Measurements from ENCODE around the gene SAA2. TPM values are rescaled to one million over a fixed set of nuclear protein-coding genes. Genes with fewer than 3 reads are reported as not detected.
A peak's percentile ranks its signal among the peaks of the same experiment; 100 is the strongest.
"Not testable (repeated sequence)": the region's sequence is repeated elsewhere in the genome, so short reads cannot be mapped to it uniquely, and the experiment has no call there.

The SAA2 gene
- total and polyA plus RNA-seq, 4 donors: 0.39 TPM; not detected in 3

GRCh38 chr11:18253778-18254338 is 5.4 kb upstream of the SAA2 start:
- Histone ChIP-seq H3K27me3 (ENCODE audit: control insufficient read depth, insufficient read depth, low read length) (no peaks in the 10 kb centered on the region), H3K9me3 (ENCODE audit: control insufficient read depth, insufficient read depth, low read length) (no peaks in the 10 kb centered on the region), H3K36me3 (ENCODE audit: control insufficient read depth, insufficient read depth, low read length) (no peaks in the 10 kb centered on the region), H3K27ac (ENCODE audit: low read depth, low read length) (no peak overlapping the region), H3K4me3 (ENCODE audit: low read depth, low read length) (no peak overlapping the region), H3K4me1 (ENCODE audit: control insufficient read depth, insufficient read depth, low read length) (no peaks in the 10 kb centered on the region)
- DNase-seq (ENCODE audit: low read depth in 4 of 6, low spot score in 6 of 6): no peak
- 85% methylated on average over 8 of the region's 11 CpGs for WGBS (ENCODE audit: insufficient coverage)

- H3K4me3 ChIP-seq (ENCODE audit: low read depth, low read length): no peak overlapping the region
- DNase-seq (ENCODE audit: low read depth in 4 of 6, low spot score in 6 of 6): no peak
Measured at GRCh38 chr11:18253233-18253632, 4.8 kb upstream of the SAA2 start.

GRCh38 chr11:18247191-18247581 is 1.3 kb downstream of the SAA2 start:
- H3K4me1 ChIP-seq (ENCODE audit: control insufficient read depth, insufficient read depth, low read length); DNase-seq (ENCODE audit: low read depth in 4 of 6, low spot score in 6 of 6); H3K27me3 ChIP-seq (ENCODE audit: control insufficient read depth, insufficient read depth, low read length); H3K9me3 ChIP-seq (ENCODE audit: control insufficient read depth, insufficient read depth, low read length); H3K4me3 ChIP-seq (ENCODE audit: low read depth, low read length); H3K36me3 ChIP-seq (ENCODE audit: control insufficient read depth, insufficient read depth, low read length); H3K27ac ChIP-seq (ENCODE audit: low read depth, low read length): not testable (repeated sequence)
- no CpG with 5 or more reads among the region's 6 CpGs for WGBS (ENCODE audit: insufficient coverage)

More at GRCh38 chr11:18253233-18253632, 4.8 kb upstream of the SAA2 start:
- H3K9me3 ChIP-seq (ENCODE audit: control insufficient read depth, insufficient read depth, low read length): no peaks in the 10 kb centered on the region
- no peak overlapping the region for H3K27ac ChIP-seq (ENCODE audit: low read depth, low read length)
- no peaks in the 10 kb centered on the region for H3K27me3 ChIP-seq (ENCODE audit: control insufficient read depth, insufficient read depth, low read length)
- no peaks in the 10 kb centered on the region for H3K4me1 ChIP-seq (ENCODE audit: control insufficient read depth, insufficient read depth, low read length)
- no peaks in the 10 kb centered on the region for H3K36me3 ChIP-seq (ENCODE audit: control insufficient read depth, insufficient read depth, low read length)
- WGBS (ENCODE audit: insufficient coverage): no CpG with 5 or more reads among the region's 3 CpGs

- not testable (repeated sequence) for H3K27ac ChIP-seq (ENCODE audit: low read depth, low read length)
Measured at GRCh38 chr11:18246379-18247190, 1.9 kb downstream of the SAA2 start.

GRCh38 chr11:18245396-18245795 is 3.1 kb downstream of the SAA2 start:
- WGBS (ENCODE audit: insufficient coverage): 54% methylated on average over 5 of the region's 6 CpGs
- no peaks in the 10 kb centered on the region for H3K36me3 ChIP-seq (ENCODE audit: control insufficient read depth, insufficient read depth, low read length)

More at GRCh38 chr11:18246379-18247190, 1.9 kb downstream of the SAA2 start:
- H3K4me1 ChIP-seq (ENCODE audit: control insufficient read depth, insufficient read depth, low read length); H3K4me3 ChIP-seq (ENCODE audit: low read depth, low read length); H3K9me3 ChIP-seq (ENCODE audit: control insufficient read depth, insufficient read depth, low read length); H3K27me3 ChIP-seq (ENCODE audit: control insufficient read depth, insufficient read depth, low read length); DNase-seq (ENCODE audit: low read depth in 4 of 6, low spot score in 6 of 6); H3K36me3 ChIP-seq (ENCODE audit: control insufficient read depth, insufficient read depth, low read length): not testable (repeated sequence)
- 80% methylated on average over 7 of the region's 11 CpGs for whole genome bisulfite sequencing (ENCODE audit: insufficient coverage)

GRCh38 chr11:18243783-18244362 is 4.6 kb downstream of the SAA2 start:
- H3K27me3 ChIP-seq (ENCODE audit: control insufficient read depth, insufficient read depth, low read length): no peaks in the 10 kb centered on the region
- no peaks in the 10 kb centered on the region for H3K9me3 ChIP-seq (ENCODE audit: control insufficient read depth, insufficient read depth, low read length)
- H3K4me3 ChIP-seq (ENCODE audit: low read depth, low read length): no peak overlapping the region
- H3K27ac ChIP-seq (ENCODE audit: low read depth, low read length): no peak overlapping the region
- no peaks in the 10 kb centered on the region for H3K36me3 ChIP-seq (ENCODE audit: control insufficient read depth, insufficient read depth, low read length)
- no peaks in the 10 kb centered on the region for H3K4me1 ChIP-seq (ENCODE audit: control insufficient read depth, insufficient read depth, low read length)
- DNase-seq (ENCODE audit: low read depth in 4 of 6, low spot score in 6 of 6): peak in 2 of 6 donors; percentile 33 to 35
- WGBS (ENCODE audit: insufficient coverage): 0% methylated on average over 1 of the region's 1 CpG

More at GRCh38 chr11:18245396-18245795, 3.1 kb downstream of the SAA2 start:
- DNase-seq (ENCODE audit: low read depth in 4 of 6, low spot score in 6 of 6): no peak
- no peaks in the 10 kb centered on the region for H3K4me1 ChIP-seq (ENCODE audit: control insufficient read depth, insufficient read depth, low read length)
- no peak overlapping the region for H3K27ac ChIP-seq (ENCODE audit: low read depth, low read length)
- H3K4me3 ChIP-seq (ENCODE audit: low read depth, low read length): no peak overlapping the region
- no peaks in the 10 kb centered on the region for H3K27me3 ChIP-seq (ENCODE audit: control insufficient read depth, insufficient read depth, low read length)
- no peaks in the 10 kb centered on the region for H3K9me3 ChIP-seq (ENCODE audit: control insufficient read depth, insufficient read depth, low read length)

- H3K9me3 ChIP-seq (ENCODE audit: control insufficient read depth, insufficient read depth, low read length): no peaks in the 10 kb centered on the region
- DNase-seq (ENCODE audit: low read depth in 4 of 6, low spot score in 6 of 6): no peak
- no peak overlapping the region for H3K4me3 ChIP-seq (ENCODE audit: low read depth, low read length)
- no peaks in the 10 kb centered on the region for H3K4me1 ChIP-seq (ENCODE audit: control insufficient read depth, insufficient read depth, low read length)
- H3K27me3 ChIP-seq (ENCODE audit: control insufficient read depth, insufficient read depth, low read length): no peaks in the 10 kb centered on the region
- no peaks in the 10 kb centered on the region for H3K36me3 ChIP-seq (ENCODE audit: control insufficient read depth, insufficient read depth, low read length)
- H3K27ac ChIP-seq (ENCODE audit: low read depth, low read length): no peak overlapping the region
- no CpG with 5 or more reads among the region's 1 CpG for WGBS (ENCODE audit: insufficient coverage)
Measured at GRCh38 chr11:18239655-18240054, 8.8 kb downstream of the SAA2 start.

GRCh38 chr11:18236664-18237356 is 11.7 kb downstream of the SAA2 start, which contains the start of gene SAA4:
SAA4 (minus strand) TSS chr11:18236802; CDS start chr11:18235926, 876 bp downstream.
- Histone ChIP-seq H3K27ac (ENCODE audit: low read depth, low read length) (no peak within 1 kb of the TSS), H3K36me3 (ENCODE audit: control insufficient read depth, insufficient read depth, low read length) (no peaks in the 10 kb centered on the region), H3K4me3 (ENCODE audit: low read depth, low read length) (no peak within 1 kb of the TSS), H3K9me3 (ENCODE audit: control insufficient read depth, insufficient read depth, low read length) (peaks cover 2% of the 10 kb centered on the region), H3K4me1 (ENCODE audit: control insufficient read depth, insufficient read depth, low read length) (no peaks in the 10 kb centered on the region), H3K27me3 (ENCODE audit: control insufficient read depth, insufficient read depth, low read length) (no peaks in the 10 kb centered on the region)
- no peak for DNase-seq (ENCODE audit: low read depth in 4 of 6, low spot score in 6 of 6)
- no CpG with 5 or more reads among the region's 2 CpGs for WGBS (ENCODE audit: insufficient coverage)
